HCT116 (cell line): ENCODE measurements around the gene TRIM14.

Experiments used
- CBX3 ChIP-seq: IDR thresholded peaks from 2 replicates; pipeline ENCODE4 v1.6.1; 2012; ENCODE audit warnings: low read depth
- CEBPB ChIP-seq: IDR thresholded peaks from 2 replicates; pipeline ENCODE4 v1.6.1; 2012; ENCODE audit warnings: low read depth
- CTCF ChIP-seq, 3 experiments: fragments of 200-600 bp in 1 of 3; sonication (generic) in 1 of 3; IDR thresholded peaks in 2 of 3; conservative IDR thresholded peaks in 1 of 3; 2 replicates each; pipeline ENCODE4 v1.5.1; 2012 to 2017; ENCODE audit warnings: low read depth in 2 of 3, low read length in 2 of 3, antibody characterized with exemption in 1 of 3, borderline replicate concordance in 1 of 3, control low read depth in 1 of 3, mild to moderate bottlenecking in 1 of 3, mixed read lengths in 1 of 3, mixed run types in 1 of 3, moderate library complexity in 1 of 3; ENCODE audit not compliant: insufficient read depth in 1 of 3
- EZH2 ChIP-seq: fragments of 200-600 bp; sonication (generic); IDR thresholded peaks from 2 replicates; pipeline ENCODE4 v1.6.1; 2017; ENCODE audit warnings: antibody characterized with exemption, mixed run types
- EZH2phosphoT487 ChIP-seq: fragments of 200-600 bp; IDR thresholded peaks from 2 replicates; pipeline ENCODE4 v1.6.1; 2018; ENCODE audit warnings: antibody characterized with exemption, borderline replicate concordance
- JUND ChIP-seq: IDR thresholded peaks from 2 replicates; pipeline ENCODE4 v1.6.1; 2012
- MAX ChIP-seq: IDR thresholded peaks from 2 replicates; pipeline ENCODE4 v1.6.1; 2012
- POLR2A ChIP-seq: IDR thresholded peaks from 2 replicates; pipeline ENCODE4 v1.7.0; 2011; ENCODE audit warnings: borderline replicate concordance; ENCODE audit not compliant: insufficient read depth, insufficient read length; ENCODE audit errors: extremely low read depth
- POLR2AphosphoS5 ChIP-seq: IDR thresholded peaks from 2 replicates; pipeline ENCODE4 v1.6.1; 2011; ENCODE audit warnings: mild to moderate bottlenecking, low read depth, low read length, moderate library complexity
- SIN3A ChIP-seq: IDR thresholded peaks from 2 replicates; pipeline ENCODE4 v1.6.1; 2012; ENCODE audit warnings: low read depth
- SP1 ChIP-seq: IDR thresholded peaks from 2 replicates; pipeline ENCODE4 v1.6.1; 2012; ENCODE audit warnings: low read depth
- ZBTB33 ChIP-seq: IDR thresholded peaks from 2 replicates; pipeline ENCODE4 v1.6.1; 2011; ENCODE audit warnings: mild to moderate bottlenecking, low read length, moderate library complexity; ENCODE audit not compliant: insufficient replicate concordance; ENCODE audit errors: extremely low read depth
- ZNF274 ChIP-seq: fragments of 200-500 bp; sonication (Bioruptor generic); IDR thresholded peaks from 2 replicates; pipeline ENCODE4 v1.6.1; 2014; ENCODE audit warnings: mild to moderate bottlenecking, low read depth, low read length, inconsistent platforms

GRCh38 chr9:98049288-98050072 lies 69.5 kb downstream of the TRIM14 start:
- TF ChIP-seq CEBPB (no peak), POLR2A (no peak), CTCF (IDR thresholded peaks at IDR 0.05 in 2 of 3, conservative IDR thresholded peaks at IDR 0.05 in 1 of 3; ENCODE audit: borderline replicate concordance in 1 of 3, insufficient read depth in 1 of 3, low read depth in 2 of 3, low read length in 2 of 3) (no peak), SP1 (no peak), ZBTB33 (no peak), EZH2 (no peak), POLR2AphosphoS5 (no peak), ZNF274 (no peak), SIN3A (no peak), EZH2phosphoT487 (no peak), MAX (no peak), JUND (no peak), CBX3 (no peak)
